Measurements from ENCODE around the gene MYF5. TPM values are rescaled to one million over a fixed set of nuclear protein-coding genes. Genes with fewer than 3 reads are reported as not detected.

MYF5 gene
- not detected in 2 replicates for total RNA-seq

DNA sequence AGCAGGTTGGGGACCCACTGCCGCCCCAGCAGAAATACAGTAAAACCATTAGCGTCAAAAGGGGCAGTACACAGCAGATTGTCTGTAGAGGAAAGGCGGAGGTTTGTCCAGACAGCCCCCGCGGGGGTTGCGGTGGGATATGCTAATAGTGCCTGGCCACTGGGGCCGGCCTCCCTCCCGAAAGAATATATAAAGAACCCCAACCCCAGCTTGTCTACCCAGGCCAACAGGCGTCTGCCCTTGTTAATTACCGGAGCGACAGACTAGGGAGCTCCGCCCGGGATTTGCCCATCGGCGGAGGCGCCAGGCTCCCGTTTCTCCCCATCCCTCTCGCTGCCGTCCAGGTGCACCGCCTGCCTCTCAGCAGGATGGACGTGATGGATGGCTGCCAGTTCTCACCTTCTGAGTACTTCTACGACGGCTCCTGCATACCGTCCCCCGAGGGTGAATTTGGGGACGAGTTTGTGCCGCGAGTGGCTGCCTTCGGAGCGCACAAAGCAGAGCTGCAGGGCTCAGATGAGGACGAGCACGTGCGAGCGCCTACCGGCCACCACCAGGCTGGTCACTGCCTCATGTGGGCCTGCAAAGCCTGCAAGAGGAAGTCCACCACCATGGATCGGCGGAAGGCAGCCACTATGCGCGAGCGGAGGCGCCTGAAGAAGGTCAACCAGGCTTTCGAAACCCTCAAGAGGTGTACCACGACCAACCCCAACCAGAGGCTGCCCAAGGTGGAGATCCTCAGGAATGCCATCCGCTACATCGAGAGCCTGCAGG lies at the start of gene MYF5:
TSS of gene MYF5 (plus strand) at position 217 of the 774 bp plus-strand sequence. CDS start at position 369, 152 bp downstream.

DNA sequence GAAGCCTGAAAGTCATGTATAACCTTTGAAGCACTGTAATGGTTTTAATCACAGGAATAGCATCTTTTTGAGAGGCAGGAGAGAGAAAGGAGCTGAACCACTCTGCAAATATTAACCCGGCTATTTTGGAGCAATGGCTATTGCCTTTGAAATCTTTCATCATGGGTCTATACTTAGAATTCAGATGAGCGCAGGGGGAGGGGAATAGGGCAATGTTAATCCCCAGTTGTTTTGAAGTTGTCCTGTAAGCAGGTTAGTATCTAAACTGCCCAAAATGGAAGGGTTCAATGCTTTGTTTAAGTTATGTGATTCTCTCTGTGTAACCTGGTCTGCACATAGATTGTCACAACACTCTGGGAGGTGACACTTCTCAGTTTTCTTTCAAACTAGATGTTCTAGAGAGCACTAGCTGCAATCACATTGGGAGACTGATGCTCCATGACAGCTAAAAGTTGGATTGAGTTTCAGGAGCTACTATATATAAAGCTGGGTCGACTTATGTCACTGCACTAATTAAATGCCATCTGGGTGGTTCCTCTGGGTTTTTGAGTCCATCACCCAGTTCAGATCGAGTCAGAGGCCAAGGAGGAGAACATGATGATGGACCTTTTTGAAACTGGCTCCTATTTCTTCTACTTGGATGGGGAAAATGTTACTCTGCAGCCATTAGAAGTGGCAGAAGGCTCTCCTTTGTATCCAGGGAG lies 9.4 kb upstream of the MYF5 start, which contains the start of gene MYF6:
TSS of gene MYF6 (plus strand) at position 509 of the 704 bp plus-strand sequence. CDS start at position 595, 86 bp downstream.

Other genes starting within 250 kb of the MYF5 start
- gene MYF6, start 9.3 kb upstream of the MYF5 start, total RNA-seq, result not detected in 2 replicates
- gene LIN7A, start 221.0 kb downstream of the MYF5 start, total RNA-seq, result not detected in 2 replicates